Measurements from ENCODE around the gene IL18RAP. TPM values are rescaled to one million over a fixed set of nuclear protein-coding genes. Genes with fewer than 3 reads are reported as not detected.

IL18RAP gene
- total and polyA plus RNA-seq, 2 donors (not counting 1 experiment from before 2014, with no cell fraction given), result 0.22 to 1.4 TPM

DNA sequence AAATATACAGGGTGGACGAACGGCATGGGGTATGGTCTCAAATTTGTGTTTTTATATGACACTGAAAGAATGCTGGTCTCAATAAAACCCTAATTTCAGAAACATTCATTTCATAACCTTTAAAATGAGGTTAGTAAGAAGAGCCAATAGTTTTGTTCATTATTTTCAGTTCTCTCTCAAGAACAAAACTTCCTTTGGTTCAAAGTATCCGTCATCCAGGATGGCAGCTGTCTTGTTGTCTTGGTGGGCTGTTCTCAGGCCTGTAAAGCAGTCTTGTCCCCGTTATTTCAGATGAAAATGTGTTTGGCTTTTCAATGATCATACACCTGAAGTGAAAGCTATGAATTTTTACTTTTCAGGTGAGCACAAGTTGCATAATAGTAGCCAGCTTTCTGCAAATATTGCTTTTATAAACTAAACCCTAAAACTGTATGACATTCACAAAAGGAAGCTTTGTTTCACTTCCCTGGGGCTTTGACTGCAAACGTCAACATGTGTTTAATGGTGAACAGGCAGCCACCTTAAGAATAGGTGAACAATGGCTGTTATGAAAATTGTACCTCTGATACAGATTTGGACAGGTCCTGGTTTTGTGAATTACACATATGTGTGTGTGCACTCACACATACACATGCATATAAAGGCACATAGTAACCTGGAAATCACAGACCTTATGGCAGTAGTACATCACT, 2.6 kb downstream of the IL18RAP start:
- WGBS (ENCODE audit: insufficient coverage), result 41% methylated on average over 2 of the region's 5 CpGs
- no peaks in the 10 kb centered on the region for H3K36me3 ChIP-seq (replicated peaks in 1 of 2; ENCODE audit: control extremely low read depth in 1 of 2, control insufficient read depth in 1 of 2, extremely low read depth in 1 of 2, insufficient read depth in 2 of 2, low read length in 1 of 2)
- no peaks in the 10 kb centered on the region for H3K27me3 Mint-ChIP-seq
- peak overlapping the region; percentile 34 for H3K27ac Mint-ChIP-seq
- H3K9ac ChIP-seq (ENCODE audit: low read length), result no peak overlapping the region
- H3K4me3 Mint-ChIP-seq, result peak overlapping the region; percentile 1
- ChIA-PET POLR2A (no interaction called here), CTCF (interaction anchor here (1.0 to 1.5 kb wide), 4 partner anchors 14 to 69 kb away, joined by 3 to 4 read pairs (median 3); partner anchors contain the start of gene SLC9A4)
- intact Hi-C loops (cut with micrococcal nuclease), result no loop called here
- DNase-seq (peak; percentile 35), ATAC-seq (ENCODE audit: low read depth) (peak; percentile 40)
- no peaks in the 10 kb centered on the region for H3K9me3 Mint-ChIP-seq (ENCODE audit: insufficient read depth)
- no peaks in the 10 kb centered on the region for H3K9me3 ChIP-seq (ENCODE audit: control extremely low read depth in 1 of 3, control insufficient read depth in 2 of 3, insufficient read depth in 1 of 3, low read length in 2 of 3)
- TF ChIP-seq EZH2 (IDR thresholded peaks at IDR 0.05; ENCODE audit: borderline replicate concordance, insufficient read depth, low read depth, low read length, poor library complexity, severe bottlenecking), result no peak
- TF ChIP-seq, protein P1, sequence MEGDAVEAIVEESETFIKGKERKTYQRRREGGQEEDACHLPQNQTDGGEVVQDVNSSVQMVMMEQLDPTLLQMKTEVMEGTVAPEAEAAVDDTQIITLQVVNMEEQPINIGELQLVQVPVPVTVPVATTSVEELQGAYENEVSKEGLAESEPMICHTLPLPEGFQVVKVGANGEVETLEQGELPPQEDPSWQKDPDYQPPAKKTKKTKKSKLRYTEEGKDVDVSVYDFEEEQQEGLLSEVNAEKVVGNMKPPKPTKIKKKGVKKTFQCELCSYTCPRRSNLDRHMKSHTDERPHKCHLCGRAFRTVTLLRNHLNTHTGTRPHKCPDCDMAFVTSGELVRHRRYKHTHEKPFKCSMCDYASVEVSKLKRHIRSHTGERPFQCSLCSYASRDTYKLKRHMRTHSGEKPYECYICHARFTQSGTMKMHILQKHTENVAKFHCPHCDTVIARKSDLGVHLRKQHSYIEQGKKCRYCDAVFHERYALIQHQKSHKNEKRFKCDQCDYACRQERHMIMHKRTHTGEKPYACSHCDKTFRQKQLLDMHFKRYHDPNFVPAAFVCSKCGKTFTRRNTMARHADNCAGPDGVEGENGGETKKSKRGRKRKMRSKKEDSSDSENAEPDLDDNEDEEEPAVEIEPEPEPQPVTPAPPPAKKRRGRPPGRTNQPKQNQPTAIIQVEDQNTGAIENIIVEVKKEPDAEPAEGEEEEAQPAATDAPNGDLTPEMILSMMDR (IDR thresholded peaks at IDR 0.05), result no peak
- H3K4me1 Mint-ChIP-seq, result peaks cover 34% of the 10 kb centered on the region
- peaks cover 24 to 34% of the 10 kb centered on the region in 2 donors for H3K4me1 ChIP-seq (ENCODE audit: control insufficient read depth in 2 of 2, insufficient read depth in 2 of 2, low read length in 2 of 2)
- peak overlapping the region; percentile 20 for H3K4me2 ChIP-seq (replicated peaks; ENCODE audit: low read depth, low read length, poor library complexity, severe bottlenecking)
- H3K4me3 ChIP-seq (ENCODE audit: control extremely low read depth in 1 of 5, extremely low read depth in 1 of 5, insufficient read depth in 1 of 5, low read depth in 2 of 5, low read length in 4 of 5), result peak overlapping the region in 1 of 5 experiments; percentile 31
- peak overlapping the region; percentile 30 for H2AFZ ChIP-seq (ENCODE audit: insufficient read depth, low read depth, low read length, poor library complexity, severe bottlenecking)
- no peaks in the 10 kb centered on the region for H3K79me2 ChIP-seq (ENCODE audit: control insufficient read depth, insufficient read depth, low read length)
- no peaks in the 10 kb centered on the region for H4K20me1 ChIP-seq (ENCODE audit: control insufficient read depth, insufficient read depth, low read length, poor library complexity, severe bottlenecking)
- H3K27ac ChIP-seq (ENCODE audit: low read length in 2 of 2), result peak overlapping the region in 1 of 2 donors; percentile 35
- no peaks in the 10 kb centered on the region for H3K27me3 ChIP-seq (replicated peaks in 1 of 4; ENCODE audit: control extremely low read depth in 1 of 4, control insufficient read depth in 3 of 4, insufficient read depth in 4 of 4, low read length in 3 of 4)

DNA sequence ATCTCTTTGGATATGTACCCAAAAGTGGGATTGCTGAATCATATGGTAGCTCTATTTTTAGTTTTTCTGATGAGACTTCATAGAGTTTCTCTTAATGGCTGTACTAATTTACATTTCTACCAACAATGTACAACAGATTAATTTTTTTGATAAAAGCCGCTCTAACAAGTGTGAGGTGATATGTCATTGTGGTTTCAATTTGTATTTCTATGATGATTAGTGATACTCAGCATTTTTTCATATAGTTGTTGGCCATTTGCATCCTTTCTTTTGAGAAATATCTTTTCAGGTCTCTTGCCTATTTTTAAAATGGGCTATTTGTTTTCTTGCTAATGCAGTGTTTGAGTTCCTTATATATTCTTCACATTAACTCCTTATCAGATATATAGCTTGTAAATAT, 4.3 kb downstream of the IL18RAP start:
- Histone ChIP-seq H3K36me3 (replicated peaks in 1 of 2; ENCODE audit: control extremely low read depth in 1 of 2, control insufficient read depth in 1 of 2, extremely low read depth in 1 of 2, insufficient read depth in 2 of 2, low read length in 1 of 2) (no peaks in the 10 kb centered on the region), H3K4me2 (replicated peaks; ENCODE audit: low read depth, low read length, poor library complexity, severe bottlenecking) (no peak overlapping the region), H3K27me3 (replicated peaks in 1 of 4; ENCODE audit: control extremely low read depth in 1 of 4, control insufficient read depth in 3 of 4, insufficient read depth in 4 of 4, low read length in 3 of 4) (no peaks in the 10 kb centered on the region), H3K9ac (ENCODE audit: low read length) (no peak overlapping the region), H3K27ac (ENCODE audit: low read length in 2 of 2) (no peak overlapping the region), H3K79me2 (ENCODE audit: control insufficient read depth, insufficient read depth, low read length) (no peaks in the 10 kb centered on the region), H3K4me3 (ENCODE audit: control extremely low read depth in 1 of 5, extremely low read depth in 1 of 5, insufficient read depth in 1 of 5, low read depth in 2 of 5, low read length in 4 of 5) (no peak overlapping the region), H3K9me3 (ENCODE audit: control extremely low read depth in 1 of 3, control insufficient read depth in 2 of 3, insufficient read depth in 1 of 3, low read length in 2 of 3) (no peaks in the 10 kb centered on the region), H2AFZ (ENCODE audit: insufficient read depth, low read depth, low read length, poor library complexity, severe bottlenecking) (no peak overlapping the region), H3K4me1 (ENCODE audit: control insufficient read depth in 2 of 2, insufficient read depth in 2 of 2, low read length in 2 of 2) (peaks cover 24 to 34% of the 10 kb centered on the region in 2 donors), H4K20me1 (ENCODE audit: control insufficient read depth, insufficient read depth, low read length, poor library complexity, severe bottlenecking) (no peaks in the 10 kb centered on the region)
- no peak for DNase-seq
- Mint-ChIP-seq H3K27me3 (no peaks in the 10 kb centered on the region), H3K4me1 (peaks cover 38% of the 10 kb centered on the region), H3K9me3 (ENCODE audit: insufficient read depth) (no peaks in the 10 kb centered on the region), H3K4me3 (no peak overlapping the region), H3K27ac (no peak overlapping the region)
- ChIA-PET POLR2A (no interaction called here), CTCF (interaction anchor here (1.1 to 1.2 kb wide), 2 partner anchors 16 to 407 kb away, joined by 3 to 6 read pairs; no protein-coding TSS in a partner anchor)
- intact Hi-C loops (cut with micrococcal nuclease), result no loop called here
- WGBS (ENCODE audit: insufficient coverage), result no CpG with 5 or more reads among the region's 1 CpG
- no peak for ATAC-seq (ENCODE audit: low read depth)
- TF ChIP-seq EZH2 (IDR thresholded peaks at IDR 0.05; ENCODE audit: borderline replicate concordance, insufficient read depth, low read depth, low read length, poor library complexity, severe bottlenecking), result no peak
- TF ChIP-seq, protein P1 (IDR thresholded peaks at IDR 0.05), result no peak

Measured in B cell (primary cell).